Panc1 (cell line): ENCODE measurements around the gene RILPL2. TPM values are rescaled to one million over a fixed set of nuclear protein-coding genes. Genes with fewer than 3 reads are reported as not detected.
"Not testable (repeated sequence)": the region's sequence is repeated elsewhere in the genome, so short reads cannot be mapped to it uniquely, and the experiment has no call there.

Experiments
- ATAC-seq: fragments of 200-7000 bp; cut with Tn5 transposase; 2 replicates; pipeline ENCODE4 v1.9.1; 2020; ENCODE audit warnings: mild to moderate bottlenecking, moderate library complexity
- BruUV-seq: library from RNA; stranded (reverse); fragments of 400-500 nt; replicated peaks from 2 replicates; lab custom pipeline; 2021; lab: Mats Ljungman, UMichigan
- CTCF ChIA-PET: fragments of 300-600 bp; sonication (Branson Sonifier 250); formaldehyde crosslinking; loops from one replicate; lab custom pipeline; 2022; ENCODE audit warnings: antibody characterized with exemption; lab: Charles Lee
- POLR2A ChIA-PET: fragments of 300-600 bp; sonication (Branson Sonifier 250); formaldehyde crosslinking; loops from one replicate; lab custom pipeline; 2022; ENCODE audit warnings: antibody characterized with exemption; lab: Charles Lee
- DNase-seq: peaks from one replicate; pipeline ENCODE4 v3.0.0-alpha.2; 2010; ENCODE audit warnings: low read depth, low spot score
- H3K27ac ChIP-seq: 2 replicates; pipeline ENCODE4 v1.5.1; 2011; ENCODE audit warnings: mild to moderate bottlenecking, low read length, inconsistent platforms
- H3K27me3 ChIP-seq: fragments of 200-500 bp; sonication (Bioruptor generic); 2 replicates; pipeline ENCODE4 v1.6.0; 2014; ENCODE audit warnings: low read length, inconsistent platforms; ENCODE audit not compliant: control insufficient read depth, insufficient read depth
- H3K36me3 ChIP-seq: fragments of 200-500 bp; sonication (Bioruptor generic); 2 replicates; pipeline ENCODE4 v1.5.1; 2014; ENCODE audit warnings: inconsistent platforms, mild to moderate bottlenecking, low read length, moderate library complexity; ENCODE audit not compliant: control insufficient read depth, insufficient read depth
- H3K4me1 ChIP-seq: 2 replicates; pipeline ENCODE4 v1.5.1; 2011; ENCODE audit warnings: inconsistent platforms, mild to moderate bottlenecking, low read length, moderate library complexity; ENCODE audit not compliant: control insufficient read depth, insufficient read depth
- H3K4me3 ChIP-seq, 2 experiments: 2 replicates each; pipeline ENCODE4 v1.5.1; 2011 to 2012; ENCODE audit warnings: low read depth in 2 of 2, low read length in 2 of 2, mild to moderate bottlenecking in 2 of 2, inconsistent platforms in 1 of 2, moderate library complexity in 1 of 2
- H3K9me3 ChIP-seq: fragments of 200-500 bp; sonication (Bioruptor generic); 2 replicates; pipeline ENCODE4 v1.5.1; 2014; ENCODE audit warnings: low read depth, mild to moderate bottlenecking, inconsistent platforms, low read length, moderate library complexity; ENCODE audit not compliant: control insufficient read depth, insufficient read depth
- POLR2AphosphoS5 ChIP-seq: IDR thresholded peaks from 2 replicates; pipeline ENCODE4 v1.6.1; 2012; ENCODE audit warnings: mild to moderate bottlenecking, low read depth, low read length, moderate library complexity
- SIN3A ChIP-seq: IDR thresholded peaks from 2 replicates; pipeline ENCODE4 v1.6.1; 2012; ENCODE audit warnings: low read depth, mild to moderate bottlenecking, low read length, moderate library complexity, borderline replicate concordance; ENCODE audit not compliant: insufficient read depth
- TCF7L2 ChIP-seq: IDR thresholded peaks from 2 replicates; pipeline ENCODE4 v1.6.1; 2011; ENCODE audit warnings: mild to moderate bottlenecking, low read depth, low read length, inconsistent platforms
- in situ Hi-C: cut with HindIII; loops from 2 replicates; pipeline ENCODE4 v1.10.0; 2016; ENCODE audit warnings: low sequenced_read_pairs, low pct_unique_long_range_greater_than_20kb
- intact Hi-C: fragments of 100-400 bp; cut with micrococcal nuclease; formaldehyde crosslinking; loops from one replicate; pipeline ENCODE4 v1.10.0; 2022; ENCODE audit not compliant: unreplicated experiment
- total RNA-seq: library from RNA; stranded (reverse); gene quantifications from one replicate; pipeline ENCODE4 v1.2.1, GENCODE V29; 2021; ENCODE audit not compliant: unreplicated experiment
- TF ChIP-seq, protein P1 (sequence below): fragments of 450-650 bp; IDR thresholded peaks from 2 replicates; pipeline ENCODE4 v1.5.1; 2017; ENCODE audit warnings: mild to moderate bottlenecking
- TF ChIP-seq, protein P2 (sequence below), 2 experiments: IDR thresholded peaks; 2 replicates each; pipeline ENCODE4 v1.6.1; 2011 to 2012; ENCODE audit warnings: low read depth in 2 of 2, control low read depth in 1 of 2, low read length in 1 of 2, mild to moderate bottlenecking in 1 of 2, moderate library complexity in 1 of 2; ENCODE audit not compliant: insufficient read depth in 1 of 2

Gene RILPL2
- total RNA-seq, 1 experiment from 2014 or later = 5.4 TPM

DNA sequence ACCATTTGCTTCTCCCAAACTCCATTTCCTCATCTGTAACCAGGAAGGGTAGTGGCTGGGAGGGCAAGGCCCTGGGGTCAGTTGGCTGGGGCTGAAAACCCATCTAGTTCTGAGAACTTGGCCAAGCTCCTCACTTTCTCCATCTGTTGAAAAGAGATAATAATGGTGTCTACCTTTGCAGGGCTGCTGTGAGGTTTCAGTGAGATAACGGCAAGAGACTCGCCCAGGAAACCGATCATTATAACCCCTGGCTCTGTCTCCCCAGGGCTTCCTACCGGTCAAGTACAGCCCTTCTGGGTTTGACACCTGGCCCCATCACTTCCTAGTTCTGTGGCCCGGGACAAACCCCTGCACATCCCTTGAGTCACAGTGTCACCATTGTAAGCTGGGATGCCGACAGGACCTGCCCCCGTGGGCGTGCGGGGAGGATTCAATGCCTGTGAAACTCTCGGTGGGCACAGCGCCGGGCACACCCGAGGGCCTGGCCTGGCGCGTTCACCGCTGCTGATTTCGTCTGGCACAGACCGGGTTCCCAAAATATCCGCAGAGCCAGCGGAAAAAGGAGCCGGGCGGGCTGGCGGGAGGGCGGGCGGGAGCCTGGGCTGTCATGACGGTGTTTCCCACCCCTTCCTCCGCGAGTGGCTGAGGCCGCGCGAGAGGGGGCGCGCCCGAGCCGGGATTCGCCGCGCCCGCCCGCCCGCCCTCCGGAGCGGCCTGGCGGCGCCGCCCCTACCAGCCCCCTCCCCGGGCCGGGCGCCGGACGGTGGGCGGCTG is 48.1 kb downstream of the RILPL2 start:
- BruUV-seq = no TSS peak
- TF ChIP-seq SIN3A (no peak), POLR2AphosphoS5 (no peak), TCF7L2 (no peak)
- TF ChIP-seq, protein P1, sequence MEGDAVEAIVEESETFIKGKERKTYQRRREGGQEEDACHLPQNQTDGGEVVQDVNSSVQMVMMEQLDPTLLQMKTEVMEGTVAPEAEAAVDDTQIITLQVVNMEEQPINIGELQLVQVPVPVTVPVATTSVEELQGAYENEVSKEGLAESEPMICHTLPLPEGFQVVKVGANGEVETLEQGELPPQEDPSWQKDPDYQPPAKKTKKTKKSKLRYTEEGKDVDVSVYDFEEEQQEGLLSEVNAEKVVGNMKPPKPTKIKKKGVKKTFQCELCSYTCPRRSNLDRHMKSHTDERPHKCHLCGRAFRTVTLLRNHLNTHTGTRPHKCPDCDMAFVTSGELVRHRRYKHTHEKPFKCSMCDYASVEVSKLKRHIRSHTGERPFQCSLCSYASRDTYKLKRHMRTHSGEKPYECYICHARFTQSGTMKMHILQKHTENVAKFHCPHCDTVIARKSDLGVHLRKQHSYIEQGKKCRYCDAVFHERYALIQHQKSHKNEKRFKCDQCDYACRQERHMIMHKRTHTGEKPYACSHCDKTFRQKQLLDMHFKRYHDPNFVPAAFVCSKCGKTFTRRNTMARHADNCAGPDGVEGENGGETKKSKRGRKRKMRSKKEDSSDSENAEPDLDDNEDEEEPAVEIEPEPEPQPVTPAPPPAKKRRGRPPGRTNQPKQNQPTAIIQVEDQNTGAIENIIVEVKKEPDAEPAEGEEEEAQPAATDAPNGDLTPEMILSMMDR = no peak; the same call in 1 of the 2 replicates
- TF ChIP-seq, protein P2, sequence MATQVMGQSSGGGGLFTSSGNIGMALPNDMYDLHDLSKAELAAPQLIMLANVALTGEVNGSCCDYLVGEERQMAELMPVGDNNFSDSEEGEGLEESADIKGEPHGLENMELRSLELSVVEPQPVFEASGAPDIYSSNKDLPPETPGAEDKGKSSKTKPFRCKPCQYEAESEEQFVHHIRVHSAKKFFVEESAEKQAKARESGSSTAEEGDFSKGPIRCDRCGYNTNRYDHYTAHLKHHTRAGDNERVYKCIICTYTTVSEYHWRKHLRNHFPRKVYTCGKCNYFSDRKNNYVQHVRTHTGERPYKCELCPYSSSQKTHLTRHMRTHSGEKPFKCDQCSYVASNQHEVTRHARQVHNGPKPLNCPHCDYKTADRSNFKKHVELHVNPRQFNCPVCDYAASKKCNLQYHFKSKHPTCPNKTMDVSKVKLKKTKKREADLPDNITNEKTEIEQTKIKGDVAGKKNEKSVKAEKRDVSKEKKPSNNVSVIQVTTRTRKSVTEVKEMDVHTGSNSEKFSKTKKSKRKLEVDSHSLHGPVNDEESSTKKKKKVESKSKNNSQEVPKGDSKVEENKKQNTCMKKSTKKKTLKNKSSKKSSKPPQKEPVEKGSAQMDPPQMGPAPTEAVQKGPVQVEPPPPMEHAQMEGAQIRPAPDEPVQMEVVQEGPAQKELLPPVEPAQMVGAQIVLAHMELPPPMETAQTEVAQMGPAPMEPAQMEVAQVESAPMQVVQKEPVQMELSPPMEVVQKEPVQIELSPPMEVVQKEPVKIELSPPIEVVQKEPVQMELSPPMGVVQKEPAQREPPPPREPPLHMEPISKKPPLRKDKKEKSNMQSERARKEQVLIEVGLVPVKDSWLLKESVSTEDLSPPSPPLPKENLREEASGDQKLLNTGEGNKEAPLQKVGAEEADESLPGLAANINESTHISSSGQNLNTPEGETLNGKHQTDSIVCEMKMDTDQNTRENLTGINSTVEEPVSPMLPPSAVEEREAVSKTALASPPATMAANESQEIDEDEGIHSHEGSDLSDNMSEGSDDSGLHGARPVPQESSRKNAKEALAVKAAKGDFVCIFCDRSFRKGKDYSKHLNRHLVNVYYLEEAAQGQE (IDR thresholded peaks at IDR 0.05; ENCODE audit: insufficient read depth in 1 of 2, low read depth in 2 of 2, low read length in 1 of 2) = no peak
- ATAC-seq (peak; percentile 77), DNase-seq (no peak)
- peaks cover 10% of the 10 kb centered on the region for H3K36me3 ChIP-seq
- H3K9me3 ChIP-seq = no peaks in the 10 kb centered on the region
- peak overlapping the region; percentile 61 to 74 for H3K4me3 ChIP-seq
- ChIA-PET CTCF (no interaction called here), POLR2A (no interaction called here)
- intact Hi-C loops = no loop called here
- H3K27me3 ChIP-seq = no peaks in the 10 kb centered on the region
- H3K4me1 ChIP-seq = peaks cover 19% of the 10 kb centered on the region
- in situ Hi-C loops = no loop called here
- H3K27ac ChIP-seq = peak overlapping the region; percentile 67

DNA sequence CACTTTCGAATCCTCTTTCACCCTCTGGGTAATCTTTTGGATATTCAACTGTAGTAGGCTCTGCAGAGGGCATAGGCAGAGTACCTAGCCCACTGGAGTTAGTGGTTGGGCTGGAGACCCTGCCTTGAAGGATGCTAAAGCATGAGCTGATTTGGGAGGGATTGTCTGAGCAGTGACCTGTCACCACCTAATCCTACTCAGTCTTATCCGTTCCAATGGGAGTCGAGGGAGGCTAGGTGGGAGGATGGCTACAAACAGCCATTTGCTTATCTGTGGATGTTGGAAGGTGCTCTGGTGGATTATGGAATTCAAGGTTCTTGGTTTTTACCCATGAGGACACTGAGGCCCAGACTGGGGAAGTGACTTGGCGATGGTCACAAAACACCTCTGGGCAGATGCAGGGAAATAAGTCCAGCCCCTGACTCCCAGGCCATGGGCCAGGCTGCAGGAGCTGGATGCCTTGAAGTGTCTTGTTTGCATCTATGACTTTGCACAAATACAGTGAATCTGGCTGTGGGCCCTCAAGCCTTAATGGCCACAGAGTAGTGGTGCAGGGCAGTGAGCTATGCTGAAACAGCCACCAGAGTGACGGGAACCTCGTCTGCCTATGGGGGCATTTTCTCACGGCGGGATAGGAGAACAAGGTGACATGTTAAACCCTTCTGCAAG is 48.8 kb downstream of the RILPL2 start:
- in situ Hi-C loops (no loop called here), intact Hi-C loops (no loop called here)
- Histone ChIP-seq H3K36me3 (peaks cover 10% of the 10 kb centered on the region), H3K27me3 (no peaks in the 10 kb centered on the region), H3K9me3 (no peaks in the 10 kb centered on the region), H3K4me1 (peaks cover 20% of the 10 kb centered on the region), H3K4me3 (peak overlapping the region; percentile 61 to 74), H3K27ac (peak overlapping the region; percentile 67)
- ATAC-seq = no peak
- BruUV-seq = no TSS peak
- no peak for DNase-seq
- POLR2A ChIA-PET = no interaction called here
- no peak for TF ChIP-seq POLR2AphosphoS5
- TF ChIP-seq SIN3A = no peak
- TF ChIP-seq, protein P2 (IDR thresholded peaks at IDR 0.05; ENCODE audit: insufficient read depth in 1 of 2, low read depth in 2 of 2, low read length in 1 of 2) = no peak
- TF ChIP-seq TCF7L2 = no peak
- TF ChIP-seq, protein P1 = no peak
- CTCF ChIA-PET = no interaction called here

DNA sequence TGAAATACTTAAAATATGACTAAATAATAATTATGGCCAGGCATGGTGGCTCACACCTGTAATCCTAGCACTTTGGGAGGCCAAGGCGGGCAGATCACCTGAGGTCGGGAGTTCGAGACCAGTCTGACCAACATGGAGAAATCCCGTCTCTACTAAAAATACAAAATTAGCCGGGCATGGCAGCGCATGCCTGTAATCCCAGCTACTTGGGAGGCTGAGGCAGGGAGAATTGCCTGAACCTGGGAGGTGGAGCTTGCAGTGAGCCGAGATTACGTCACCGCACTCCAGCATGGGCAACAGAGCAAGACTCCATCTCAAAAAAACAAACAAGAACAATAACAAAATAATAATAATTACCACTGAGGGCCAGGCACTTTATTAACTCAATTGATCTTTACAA is 50.9 kb downstream of the RILPL2 start:
- DNase-seq, ATAC-seq, H3K36me3 ChIP-seq, H3K27me3 ChIP-seq, BruUV-seq, intact Hi-C loops, in situ Hi-C loops, CTCF ChIA-PET, H3K27ac ChIP-seq, H3K9me3 ChIP-seq: not testable (repeated sequence)
- Histone ChIP-seq H3K4me3 (peak overlapping the region in 1 of 2 experiments; percentile 93; a peak in 1 of 4 replicates), H3K4me1 (peaks cover 26% of the 10 kb centered on the region)
- POLR2A ChIA-PET = interaction anchor here (0.6 kb wide), 2 partner anchors 20 to 44 kb away, joined by 3 to 4 read pairs; no protein-coding TSS in a partner anchor
